DND-41 (cell line): ENCODE measurements around the gene ZNF311.

Source experiments
- ATAC-seq: fragments of 200-7000 bp; cut with Tn5 transposase; 3 replicates; pipeline ENCODE4 v1.9.1; 2021; ENCODE audit warnings: low read depth; ENCODE audit not compliant: insufficient read depth
- DNase-seq: peaks from one replicate; pipeline ENCODE4 v3.0.0-alpha.2; 2020
- H2AFZ ChIP-seq: 2 replicates; pipeline ENCODE4 v1.6.0; 2012; ENCODE audit warnings: low read depth, low read length
- H3K27ac ChIP-seq: 2 replicates; pipeline ENCODE4 v1.5.1; 2012; ENCODE audit warnings: low read length, inconsistent platforms
- H3K27me3 ChIP-seq: fragments of 200-600 bp; sonication (generic); 2 replicates; pipeline ENCODE4 v1.6.0; 2012; ENCODE audit warnings: low read length, mild to moderate bottlenecking, inconsistent platforms; ENCODE audit not compliant: insufficient read depth, poor library complexity
- H3K36me3 ChIP-seq: 2 replicates; pipeline ENCODE4 v1.5.1; 2012; ENCODE audit warnings: low read length, inconsistent platforms; ENCODE audit not compliant: insufficient read depth
- H3K4me1 ChIP-seq: 2 replicates; pipeline ENCODE4 v1.5.1; 2012; ENCODE audit warnings: mild to moderate bottlenecking, low read length; ENCODE audit not compliant: insufficient read depth
- H3K4me2 ChIP-seq: 2 replicates; pipeline ENCODE4 v1.6.0; 2012; ENCODE audit warnings: mild to moderate bottlenecking, moderate library complexity, low read length, inconsistent platforms; ENCODE audit not compliant: insufficient read depth
- H3K4me3 ChIP-seq, 2 experiments: fragments of 200-600 bp in 1 of 2; shearing (Covaris generic) in 1 of 2; 2 replicates each; pipeline ENCODE4 v1.5.1; 2012 to 2016; ENCODE audit warnings: inconsistent platforms in 2 of 2, low read length in 2 of 2, mild to moderate bottlenecking in 2 of 2, low read depth in 1 of 2, moderate library complexity in 1 of 2
- H3K79me2 ChIP-seq: 2 replicates; pipeline ENCODE4 v1.6.0; 2012; ENCODE audit warnings: low read length, inconsistent platforms; ENCODE audit not compliant: insufficient read depth
- H3K9ac ChIP-seq: 2 replicates; pipeline ENCODE4 v1.6.0; 2012; ENCODE audit warnings: low read depth, mild to moderate bottlenecking, inconsistent platforms, low read length, moderate library complexity
- H3K9me3 ChIP-seq: 2 replicates; pipeline ENCODE4 v1.5.1; 2012; ENCODE audit warnings: low read length, moderate library complexity, mild to moderate bottlenecking, inconsistent platforms; ENCODE audit not compliant: insufficient read depth, severe bottlenecking
- H4K20me1 ChIP-seq: 2 replicates; pipeline ENCODE4 v1.6.0; 2012; ENCODE audit warnings: low read length; ENCODE audit not compliant: insufficient read depth
- EZH2 ChIP-seq: IDR thresholded peaks from 3 replicates; pipeline ENCODE4 v1.6.1; 2012; ENCODE audit warnings: borderline replicate concordance, low read depth, mild to moderate bottlenecking, moderate library complexity, low read length, inconsistent platforms; ENCODE audit not compliant: severe bottlenecking
- TF ChIP-seq, protein P1 (sequence below): IDR thresholded peaks from 2 replicates; pipeline ENCODE4 v1.5.1; 2012; ENCODE audit warnings: borderline replicate concordance, low read length, moderate library complexity, mild to moderate bottlenecking; ENCODE audit not compliant: poor library complexity, severe bottlenecking; ENCODE audit errors: extremely low read depth

Gene ZNF311

DNA sequence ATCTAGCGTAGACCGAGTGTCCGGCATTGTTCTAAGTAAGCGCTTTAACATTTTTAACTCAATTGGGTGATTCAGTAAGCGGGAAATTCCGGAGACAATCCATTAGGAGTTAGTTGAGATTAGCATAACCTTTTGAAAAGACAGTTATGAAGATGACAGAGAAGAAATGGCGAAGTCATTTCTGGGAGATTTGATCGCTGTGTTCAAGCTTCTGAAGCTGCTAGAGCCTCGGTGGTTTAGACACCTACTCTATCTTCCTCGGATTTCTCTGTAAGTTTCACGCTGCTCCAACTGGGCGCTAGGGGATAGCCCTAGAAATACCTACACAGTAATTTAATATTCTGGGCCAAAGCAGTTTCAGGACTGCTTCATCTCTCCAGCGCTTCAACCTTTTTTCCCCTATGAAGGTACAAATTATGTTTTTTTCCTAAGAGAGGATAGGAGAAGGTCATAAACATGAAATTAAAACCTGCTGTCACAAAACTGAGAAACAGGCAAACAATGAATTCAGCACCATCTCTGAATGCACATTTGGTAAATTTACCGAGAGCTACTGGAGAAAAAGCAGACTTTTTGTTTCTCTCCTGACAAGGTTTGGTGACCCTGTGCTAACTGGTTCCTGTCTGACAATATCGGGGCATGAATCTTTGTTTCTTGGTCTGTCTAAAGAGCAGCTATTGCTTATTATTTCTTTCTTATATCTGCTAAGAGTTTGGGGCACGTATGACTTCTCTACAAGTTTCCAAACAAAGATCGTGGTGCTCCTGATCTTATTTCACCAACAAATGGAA is 22.4 kb downstream of the ZNF311 start:
- H3K27ac ChIP-seq: peak overlapping the region; percentile 67
- DNase-seq: peak; percentile 45
- no peak for TF ChIP-seq EZH2
- TF ChIP-seq, protein P1, sequence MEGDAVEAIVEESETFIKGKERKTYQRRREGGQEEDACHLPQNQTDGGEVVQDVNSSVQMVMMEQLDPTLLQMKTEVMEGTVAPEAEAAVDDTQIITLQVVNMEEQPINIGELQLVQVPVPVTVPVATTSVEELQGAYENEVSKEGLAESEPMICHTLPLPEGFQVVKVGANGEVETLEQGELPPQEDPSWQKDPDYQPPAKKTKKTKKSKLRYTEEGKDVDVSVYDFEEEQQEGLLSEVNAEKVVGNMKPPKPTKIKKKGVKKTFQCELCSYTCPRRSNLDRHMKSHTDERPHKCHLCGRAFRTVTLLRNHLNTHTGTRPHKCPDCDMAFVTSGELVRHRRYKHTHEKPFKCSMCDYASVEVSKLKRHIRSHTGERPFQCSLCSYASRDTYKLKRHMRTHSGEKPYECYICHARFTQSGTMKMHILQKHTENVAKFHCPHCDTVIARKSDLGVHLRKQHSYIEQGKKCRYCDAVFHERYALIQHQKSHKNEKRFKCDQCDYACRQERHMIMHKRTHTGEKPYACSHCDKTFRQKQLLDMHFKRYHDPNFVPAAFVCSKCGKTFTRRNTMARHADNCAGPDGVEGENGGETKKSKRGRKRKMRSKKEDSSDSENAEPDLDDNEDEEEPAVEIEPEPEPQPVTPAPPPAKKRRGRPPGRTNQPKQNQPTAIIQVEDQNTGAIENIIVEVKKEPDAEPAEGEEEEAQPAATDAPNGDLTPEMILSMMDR: peak; percentile 39

DNA sequence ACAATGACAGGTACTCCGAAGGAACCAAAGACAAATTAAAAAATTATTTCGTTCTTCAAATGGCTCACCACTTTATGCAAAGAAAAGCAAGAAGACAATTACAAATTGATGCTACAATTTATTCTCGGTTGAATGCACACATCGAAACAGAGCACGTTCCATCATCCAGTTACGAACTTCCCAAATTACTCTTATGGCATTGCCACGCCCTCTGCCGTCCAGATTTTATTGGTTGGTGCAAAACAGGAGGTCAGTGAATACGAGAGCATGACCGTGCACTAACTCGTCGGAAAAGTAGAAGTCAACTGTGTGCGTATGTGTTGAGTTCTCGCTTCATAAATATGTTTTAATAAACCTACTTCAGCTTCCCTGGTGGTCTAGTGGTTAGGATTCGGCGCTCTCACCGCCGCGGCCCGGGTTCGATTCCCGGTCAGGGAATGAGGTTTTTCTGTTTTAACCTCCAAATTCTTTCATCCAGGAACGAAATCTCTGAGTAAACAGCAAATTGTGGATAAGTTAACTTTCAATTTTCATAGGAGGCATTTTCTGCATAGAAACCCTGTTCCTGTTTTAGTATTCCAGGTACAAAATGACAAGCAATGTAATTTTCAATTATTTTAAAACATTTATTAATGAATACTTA is 23.2 kb downstream of the ZNF311 start:
- peak; percentile 66 for ATAC-seq
- no peaks in the 10 kb centered on the region for H3K27me3 ChIP-seq
- H3K9me3 ChIP-seq: no peaks in the 10 kb centered on the region
- H3K36me3 ChIP-seq: no peaks in the 10 kb centered on the region
- peak; percentile 76 for DNase-seq
- H3K4me3 ChIP-seq: peak overlapping the region; percentile 92 to 97
- H2AFZ ChIP-seq: peak overlapping the region; percentile 85
- no peaks in the 10 kb centered on the region for H4K20me1 ChIP-seq
- no peaks in the 10 kb centered on the region for H3K79me2 ChIP-seq
- peak overlapping the region; percentile 91 for H3K27ac ChIP-seq
- H3K9ac ChIP-seq: peak overlapping the region; percentile 52
- no peak for TF ChIP-seq EZH2
- TF ChIP-seq, protein P1: peak; percentile 30
- peaks cover 28% of the 10 kb centered on the region for H3K4me1 ChIP-seq
- peak overlapping the region; percentile 90 for H3K4me2 ChIP-seq

More for the DNA sequence above, 22.4 kb downstream of the ZNF311 start:
- Histone ChIP-seq H3K27me3 (no peaks in the 10 kb centered on the region), H3K9ac (peak overlapping the region; percentile 52), H2AFZ (peak overlapping the region; percentile 84), H3K4me2 (peak overlapping the region; percentile 90), H3K9me3 (no peaks in the 10 kb centered on the region), H3K36me3 (no peaks in the 10 kb centered on the region), H3K4me3 (peak overlapping the region; percentile 92 to 97), H4K20me1 (no peaks in the 10 kb centered on the region), H3K4me1 (peaks cover 28% of the 10 kb centered on the region), H3K79me2 (no peaks in the 10 kb centered on the region)
- ATAC-seq: peak; percentile 71

DNA sequence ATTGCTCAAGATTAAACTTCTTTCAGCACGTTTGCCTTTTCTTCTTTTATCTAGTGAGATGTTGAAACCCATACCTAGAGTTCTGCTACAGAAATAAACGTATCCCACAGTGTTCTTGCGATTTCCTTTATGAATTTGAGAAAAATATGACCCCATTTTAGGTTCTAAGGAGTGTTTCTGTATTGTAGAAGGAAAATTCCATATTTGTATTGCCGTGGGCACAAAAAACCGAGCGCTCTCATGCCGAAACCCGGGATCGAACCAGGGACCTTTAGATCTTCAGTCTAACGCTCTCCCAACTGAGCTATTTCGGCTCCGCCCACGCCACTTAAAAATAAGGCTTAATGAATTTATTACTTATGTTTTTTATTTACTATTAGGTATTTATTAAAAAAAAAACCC is 23.7 kb downstream of the ZNF311 start:
- DNase-seq (peak; percentile 79), ATAC-seq (peak; percentile 39; the same call in 2 of the 3 replicates)
- peak overlapping the region; percentile 91 for H3K27ac ChIP-seq
- no peaks in the 10 kb centered on the region for H3K27me3 ChIP-seq
- H3K4me3 ChIP-seq: peak overlapping the region; percentile 92 to 97
- no peaks in the 10 kb centered on the region for H4K20me1 ChIP-seq
- H3K9me3 ChIP-seq: no peaks in the 10 kb centered on the region
- H3K9ac ChIP-seq: peak overlapping the region; percentile 52
- H3K79me2 ChIP-seq: no peaks in the 10 kb centered on the region
- TF ChIP-seq, protein P1: no peak
- no peak for TF ChIP-seq EZH2
- no peaks in the 10 kb centered on the region for H3K36me3 ChIP-seq
- peak overlapping the region; percentile 80 for H2AFZ ChIP-seq
- H3K4me1 ChIP-seq: peaks cover 28% of the 10 kb centered on the region
- peak overlapping the region; percentile 90 for H3K4me2 ChIP-seq
